HCT116 (cell line): ENCODE data around the gene GTF2IRD1. TPM values are rescaled to one million over a fixed set of nuclear protein-coding genes. Genes with fewer than 3 reads are reported as not detected.
"Not testable (repeated sequence)": the region's sequence is repeated elsewhere in the genome, so short reads cannot be mapped to it uniquely, and the experiment has no call there.

ENCODE experiments used
- ATAC-seq: fragments of 200-7000 bp; cut with Tn5 transposase; 2 replicates; pipeline ENCODE4 v1.9.1; 2020; ENCODE audit warnings: mild to moderate bottlenecking, moderate library complexity
- BruUV-seq: library from RNA; stranded (reverse); fragments of 400-500 nt; replicated peaks from 2 replicates; lab custom pipeline; 2021; lab: Mats Ljungman, UMichigan
- CTCF ChIA-PET: fragments of 300-600 bp; sonication (Branson Sonifier 250); formaldehyde crosslinking; loops from one replicate; lab custom pipeline; 2021; ENCODE audit warnings: antibody characterized with exemption; lab: Charles Lee
- POLR2A ChIA-PET: fragments of 300-600, 350-600 bp; sonication (Branson Sonifier 250); formaldehyde crosslinking; loops from one replicate; lab custom pipeline; 2021; ENCODE audit warnings: antibody characterized with exemption; lab: Charles Lee
- RAD21 ChIA-PET, 2 experiments: fragments of 300-600 bp; sonication (Branson Sonifier 250); formaldehyde crosslinking; loops; one replicate each; lab custom pipeline; 2023; ENCODE audit warnings: low total read pairs in 2 of 2; ENCODE audit not compliant: uncharacterized antibody in 2 of 2, unreplicated experiment in 2 of 2, low non-redundant PET in 1 of 2; lab: Charles Lee
- DNase-seq: peaks from one replicate; pipeline ENCODE4 v3.0.0-alpha.2; 2010; ENCODE audit warnings: low read depth, low spot score
- H2AFZ ChIP-seq: fragments of 200-600 bp; shearing (Covaris generic), sonication (generic); 2 replicates; pipeline ENCODE4 v1.6.1; 2017; ENCODE audit warnings: low read depth, mixed run types, mixed read lengths, antibody characterized with exemption, low read length; ENCODE audit not compliant: poor library complexity, severe bottlenecking
- H3K27ac ChIP-seq: 2 replicates; pipeline ENCODE4 v1.5.1; 2012; ENCODE audit warnings: low read depth, low read length
- H3K27me3 ChIP-seq: fragments of 200-600 bp; sonication (generic); 2 replicates; pipeline ENCODE4 v1.6.1; 2016; ENCODE audit warnings: mixed run types, low read length, mixed read lengths; ENCODE audit not compliant: insufficient read depth
- H3K36me3 ChIP-seq, 2 experiments: fragments of 200-500 bp in 1 of 2; fragments of 200-600 bp in 1 of 2; sonication (Bioruptor generic) in 1 of 2; sonication (generic) in 1 of 2; 2 replicates each; pipeline versions ENCODE4 v1.5.1 to v1.6.1; 2014 to 2016; ENCODE audit warnings: low read length in 2 of 2, inconsistent platforms in 1 of 2, mixed read lengths in 1 of 2, mixed run types in 1 of 2; ENCODE audit not compliant: insufficient read depth in 2 of 2, control insufficient read depth in 1 of 2
- H3K4me1 ChIP-seq, 2 experiments: fragments of 200-600 bp in 1 of 2; sonication (generic) in 1 of 2; 2 replicates each; pipeline versions ENCODE4 v1.5.1 to v1.6.1; 2012 to 2017; ENCODE audit warnings: low read length in 2 of 2, inconsistent platforms in 1 of 2, mild to moderate bottlenecking in 1 of 2, mixed read lengths in 1 of 2, mixed run types in 1 of 2, moderate library complexity in 1 of 2; ENCODE audit not compliant: insufficient read depth in 2 of 2, control insufficient read depth in 1 of 2
- H3K4me2 ChIP-seq: fragments of 200-600 bp; sonication (generic); 2 replicates; pipeline ENCODE4 v1.6.1; 2017; ENCODE audit warnings: mixed run types, low read length, mixed read lengths
- H3K4me3 ChIP-seq, 2 experiments: fragments of 200-600 bp in 1 of 2; sonication (generic) in 1 of 2; replicated peaks in 1 of 2; 2 replicates each; pipeline ENCODE4 v1.5.1; 2011 to 2016; ENCODE audit warnings: low read length in 2 of 2, control low read depth in 1 of 2, low read depth in 1 of 2, mild to moderate bottlenecking in 1 of 2, mixed read lengths in 1 of 2, mixed run types in 1 of 2
- H3K79me2 ChIP-seq: fragments of 200-600 bp; sonication (generic); 2 replicates; pipeline ENCODE4 v1.6.1; 2017; ENCODE audit warnings: mild to moderate bottlenecking, mixed run types, low read length, moderate library complexity, mixed read lengths; ENCODE audit not compliant: insufficient read depth
- H3K9ac ChIP-seq: fragments of 200-600 bp; sonication (generic); 2 replicates; pipeline ENCODE4 v1.6.1; 2016; ENCODE audit warnings: low read length, mixed read lengths
- H3K9me2 ChIP-seq: fragments of 200-600 bp; sonication (generic), shearing (Covaris generic); 2 replicates; pipeline ENCODE4 v1.6.1; 2017; ENCODE audit warnings: mixed run types, mild to moderate bottlenecking, moderate library complexity; ENCODE audit not compliant: insufficient read depth
- H3K9me3 ChIP-seq, 2 experiments: fragments of 200-500 bp in 1 of 2; fragments of 200-600 bp in 1 of 2; sonication (Bioruptor generic) in 1 of 2; sonication (generic) in 1 of 2; 2 replicates each; pipeline ENCODE4 v1.6.1; 2014 to 2017; ENCODE audit warnings: low read length in 2 of 2, mixed read lengths in 2 of 2, inconsistent platforms in 1 of 2, low read depth in 1 of 2, mild to moderate bottlenecking in 1 of 2, mixed run types in 1 of 2, moderate library complexity in 1 of 2; ENCODE audit not compliant: control insufficient read depth in 1 of 2, insufficient read depth in 1 of 2
- H4K20me1 ChIP-seq: fragments of 200-600 bp; sonication (generic), shearing (Covaris generic); 2 replicates; pipeline ENCODE4 v1.6.1; 2017; ENCODE audit warnings: mixed run types, mild to moderate bottlenecking, moderate library complexity; ENCODE audit not compliant: insufficient read depth
- intact Hi-C: fragments of 100-400 bp; cut with micrococcal nuclease; formaldehyde crosslinking; loops from 2 replicates; pipeline ENCODE4 v1.10.0; 2022
- total RNA-seq: library from RNA; stranded (reverse); gene quantifications from one replicate; pipeline ENCODE4 v1.2.1, GENCODE V29; 2021; ENCODE audit not compliant: unreplicated experiment

GTF2IRD1 gene
- total RNA-seq, 1 experiment from 2014 or later = 34.5 TPM

DNA sequence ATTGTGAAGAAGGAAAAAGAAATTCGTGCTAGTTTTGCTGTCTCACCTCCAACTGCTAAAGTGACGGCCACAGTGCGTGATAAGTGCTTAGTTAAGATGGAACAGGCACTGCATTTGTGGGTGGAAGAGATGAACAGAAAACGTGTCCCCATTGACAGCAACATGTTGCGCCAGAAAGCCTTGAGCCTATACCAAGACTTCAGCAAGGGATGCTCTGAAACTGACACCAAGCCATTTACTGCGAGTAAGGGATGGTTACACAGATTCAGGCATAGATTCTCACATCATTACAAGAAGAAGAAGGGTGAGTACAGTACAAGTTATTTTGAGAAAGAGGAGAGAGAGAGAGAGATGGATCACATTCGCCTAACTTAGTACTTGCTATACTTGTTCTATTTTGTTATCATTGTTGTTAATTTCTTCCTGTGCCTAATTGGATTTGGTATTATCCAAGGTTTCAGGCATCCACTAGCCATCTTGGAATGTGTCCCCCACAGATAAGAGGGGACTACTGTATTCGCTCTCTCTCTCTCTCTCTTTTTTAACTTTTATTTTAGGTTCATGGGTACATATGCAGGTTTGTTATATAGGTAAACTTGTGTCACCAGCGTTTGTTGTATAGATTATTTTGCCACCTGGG is 196.9 kb downstream of the GTF2IRD1 start:
- H3K9ac ChIP-seq, intact Hi-C loops, ATAC-seq, H3K79me2 ChIP-seq, H3K36me3 ChIP-seq, POLR2A ChIA-PET, H3K9me2 ChIP-seq, H2AFZ ChIP-seq, H3K4me3 ChIP-seq, DNase-seq, H3K9me3 ChIP-seq, H3K4me1 ChIP-seq, RAD21 ChIA-PET, CTCF ChIA-PET, BruUV-seq, H3K4me2 ChIP-seq, H3K27me3 ChIP-seq, H4K20me1 ChIP-seq, H3K27ac ChIP-seq: not testable (repeated sequence)

DNA sequence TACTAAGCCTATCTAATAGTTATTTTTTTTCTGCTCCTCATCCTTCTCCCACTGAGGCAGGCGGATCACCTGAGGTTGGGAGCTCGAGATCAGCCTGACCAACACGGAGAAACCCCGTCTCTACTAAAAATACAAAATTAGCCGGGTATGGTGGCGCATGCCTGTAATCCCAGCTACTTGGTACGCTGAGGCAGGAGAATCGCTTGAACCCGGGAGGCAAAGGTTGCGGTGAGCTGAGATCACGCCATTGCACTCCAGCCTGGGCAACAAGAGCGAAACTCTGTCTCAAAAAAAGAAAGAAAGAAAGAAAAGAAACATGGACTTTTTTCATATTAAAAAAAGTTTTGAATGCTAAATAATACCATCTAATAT is 197.4 kb downstream of the GTF2IRD1 start:
- H3K79me2 ChIP-seq, RAD21 ChIA-PET, BruUV-seq, H2AFZ ChIP-seq, H3K27ac ChIP-seq, H3K4me2 ChIP-seq, H4K20me1 ChIP-seq, DNase-seq, H3K4me3 ChIP-seq, ATAC-seq, H3K27me3 ChIP-seq, CTCF ChIA-PET, H3K9me2 ChIP-seq, intact Hi-C loops, H3K36me3 ChIP-seq, POLR2A ChIA-PET, H3K9me3 ChIP-seq, H3K9ac ChIP-seq: not testable (repeated sequence)
- peaks cover 4 to 10% of the 10 kb centered on the region in 2 experiments for H3K4me1 ChIP-seq

Other genes with a start within 250 kb of the GTF2IRD1 start
- 9.4 TPM for gene LAT2, start 243.9 kb upstream of the GTF2IRD1 start, total RNA-seq
- 75.6 TPM for gene RFC2, start 199.5 kb upstream of the GTF2IRD1 start, total RNA-seq
- gene CLIP2, start 164.5 kb upstream of the GTF2IRD1 start, total RNA-seq = 40.1 TPM
- 164 TPM for gene GTF2I, start 203.8 kb downstream of the GTF2IRD1 start, total RNA-seq